Measurements from ENCODE around the gene C14orf132.

- no peak for TF ChIP-seq USF2 (IDR thresholded peaks at IDR 0.05; ENCODE audit: low read depth, low read length)
- no peak for TF ChIP-seq BHLHE40 (IDR thresholded peaks at IDR 0.05; ENCODE audit: low read depth, low read length)
- no peak for TF ChIP-seq RFX5 (IDR thresholded peaks at IDR 0.05; ENCODE audit: low read depth, low read length)
- TF ChIP-seq CTCF (conservative IDR thresholded peaks at IDR 0.05; ENCODE audit: low read depth, low read length), result no peak
These were observed 55.5 kb downstream of the C14orf132 start for GRCh38 chr14:96094656-96095055.
